GM06990 (cell line): ENCODE data around the gene CELSR1.

Experiments
- DNase-seq: peaks from one replicate; pipeline ENCODE4 v3.0.0-alpha.2; 2011; ENCODE audit not compliant: insufficient read length; ENCODE audit errors: extremely low read depth
- H3K27me3 ChIP-seq: replicated peaks from 2 replicates; pipeline ENCODE4 v1.6.0; 2011; ENCODE audit warnings: low read length; ENCODE audit not compliant: control insufficient read depth, insufficient read depth
- H3K36me3 ChIP-seq: 2 replicates; pipeline ENCODE4 v1.5.1; 2011; ENCODE audit warnings: low read length; ENCODE audit not compliant: control insufficient read depth, insufficient read depth
- H3K4me3 ChIP-seq: replicated peaks from 2 replicates; pipeline ENCODE4 v1.5.1; 2011; ENCODE audit warnings: low read depth, mild to moderate bottlenecking, control low read depth, low read length
- CTCF ChIP-seq: IDR thresholded peaks from 2 replicates; pipeline ENCODE4 v1.5.1; 2011; ENCODE audit warnings: low read length, control low read depth, mild to moderate bottlenecking, inconsistent platforms; ENCODE audit not compliant: insufficient read depth, poor library complexity, severe bottlenecking

Gene CELSR1

GRCh38 chr22:46320716-46321386 is 216.6 kb downstream of the CELSR1 start:
- Histone ChIP-seq H3K27me3 (no peaks in the 10 kb centered on the region), H3K36me3 (peaks cover 40% of the 10 kb centered on the region), H3K4me3 (no peak overlapping the region)
- no peak for DNase-seq
- no peak for TF ChIP-seq CTCF

- Histone ChIP-seq H3K36me3 (peaks cover 37% of the 10 kb centered on the region), H3K4me3 (no peak overlapping the region), H3K27me3 (no peaks in the 10 kb centered on the region)
- DNase-seq = no peak
- no peak for TF ChIP-seq CTCF
Measured at GRCh38 chr22:46320166-46320710, 217.2 kb downstream of the CELSR1 start.

DNA sequence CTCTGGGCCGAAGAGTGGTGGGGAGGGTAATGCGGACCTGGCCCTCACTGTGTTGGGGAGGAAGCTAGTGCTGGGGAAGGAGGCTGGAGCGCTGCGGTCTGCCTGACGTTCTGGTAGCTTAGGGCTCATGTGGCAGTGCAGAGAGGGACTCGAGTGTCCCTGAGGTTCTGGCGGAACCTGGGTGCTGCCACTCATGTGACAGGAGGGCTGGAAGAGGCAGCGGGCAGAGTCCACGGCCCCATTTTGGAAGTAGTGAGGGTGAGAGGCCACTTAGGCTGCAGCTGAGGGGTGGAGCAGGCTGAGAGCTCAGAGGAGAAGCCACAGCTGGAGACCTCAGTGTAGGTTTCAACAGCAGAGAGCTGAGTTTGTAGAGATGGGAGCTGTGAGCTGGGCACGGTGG is 218.1 kb downstream of the CELSR1 start:
- H3K36me3 ChIP-seq = peaks cover 37% of the 10 kb centered on the region
- TF ChIP-seq CTCF = no peak
- no peak for DNase-seq
- no peak overlapping the region for H3K4me3 ChIP-seq
- no peaks in the 10 kb centered on the region for H3K27me3 ChIP-seq

DNA sequence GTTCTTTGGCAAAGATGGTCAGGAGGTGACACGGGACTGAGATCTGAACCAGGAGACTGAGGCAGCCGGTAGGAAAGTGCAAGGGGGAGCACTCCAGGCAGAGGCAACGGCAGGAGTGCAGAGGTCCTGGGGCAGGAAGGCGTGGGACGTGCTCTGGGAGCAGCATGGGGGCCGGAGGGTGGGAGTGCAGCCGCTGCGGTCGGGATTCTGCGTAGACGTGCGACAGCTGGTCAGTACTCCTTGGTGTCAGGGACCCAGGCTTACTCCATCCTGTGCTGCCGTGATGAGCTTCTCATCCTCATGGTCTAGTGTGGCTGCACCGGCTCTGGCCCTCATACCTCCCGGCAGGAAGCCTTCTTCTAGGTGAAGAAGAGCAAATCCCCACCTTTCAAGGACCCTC is 218.8 kb downstream of the CELSR1 start:
- Histone ChIP-seq H3K36me3 (peaks cover 36% of the 10 kb centered on the region), H3K27me3 (no peaks in the 10 kb centered on the region), H3K4me3 (no peak overlapping the region)
- DNase-seq = no peak
- no peak for TF ChIP-seq CTCF

- TF ChIP-seq CTCF = no peak
- H3K4me3 ChIP-seq = no peak overlapping the region
- DNase-seq = no peak
- H3K27me3 ChIP-seq = no peaks in the 10 kb centered on the region
- H3K36me3 ChIP-seq = peaks cover 33% of the 10 kb centered on the region
Measured at GRCh38 chr22:46317646-46318045, 219.8 kb downstream of the CELSR1 start.
